GM19463 (cell line): ENCODE results near the gene FJX1.

ENCODE experiments used
- ATAC-seq: cut with Tn5 transposase; IDR thresholded peaks from one replicate; pipeline ENCODE4 v1.9.1; 2021; ENCODE audit warnings: mild to moderate bottlenecking, moderate library complexity; ENCODE audit not compliant: unreplicated experiment

The FJX1 gene

DNA sequence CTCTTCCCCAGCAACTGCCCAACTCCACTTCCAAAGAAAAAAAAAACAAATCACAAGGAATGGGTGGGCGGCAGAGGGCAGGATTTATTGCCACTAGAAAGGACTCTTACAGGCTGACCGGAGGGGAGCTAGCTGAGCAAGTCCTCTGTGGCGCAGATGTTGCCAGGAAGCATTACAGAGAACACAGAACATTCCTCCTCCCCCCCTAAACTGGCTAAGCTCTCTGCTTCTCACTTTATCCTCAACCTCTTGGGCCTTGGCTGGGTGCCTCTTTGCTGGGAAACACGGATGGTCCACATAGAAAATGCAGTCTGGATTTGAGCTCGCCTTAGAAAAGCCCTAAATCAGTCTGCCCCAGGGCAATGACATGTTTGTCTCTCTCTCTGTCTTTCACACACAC lies 12.6 kb upstream of the FJX1 start:
- no peak for ATAC-seq

DNA sequence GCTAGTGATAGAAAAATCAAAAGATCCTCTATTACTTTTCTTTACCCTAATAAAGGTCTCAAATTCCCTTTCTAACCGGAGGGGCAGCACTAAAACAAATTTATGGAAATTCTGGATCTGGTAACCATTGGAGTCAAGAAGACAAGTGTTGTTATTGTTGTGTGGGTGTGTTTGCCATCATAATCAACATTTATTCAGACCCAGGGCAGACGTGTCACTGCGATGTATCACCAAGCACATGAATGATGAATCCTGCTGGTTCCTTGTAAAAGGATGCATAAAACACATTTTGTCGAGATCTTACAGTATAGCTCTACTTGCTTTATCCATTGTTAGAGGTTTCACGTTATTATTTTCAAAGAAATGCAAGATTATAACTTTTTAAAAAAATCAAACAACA lies 12.1 kb upstream of the FJX1 start:
- ATAC-seq = no peak

DNA sequence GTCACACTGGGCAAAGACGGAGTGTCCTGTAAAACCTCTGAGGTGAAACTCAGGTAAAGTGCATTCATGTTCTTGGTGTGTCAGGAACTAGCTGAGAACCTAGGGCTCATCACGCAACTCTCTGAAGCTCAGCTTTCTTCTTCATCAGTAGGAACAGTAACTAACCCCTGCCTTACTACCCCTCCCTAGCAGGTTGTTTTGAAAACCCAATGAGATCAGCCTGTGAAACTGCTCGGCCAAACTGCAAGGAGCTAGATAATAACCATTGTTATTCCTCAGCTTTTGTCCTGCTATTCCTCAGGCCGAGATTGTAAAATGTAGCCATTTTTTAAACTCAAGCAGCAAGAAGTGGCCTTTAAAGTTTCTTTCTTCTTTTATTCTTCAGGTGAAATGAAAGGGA lies 9.8 kb upstream of the FJX1 start:
- no peak for ATAC-seq

DNA sequence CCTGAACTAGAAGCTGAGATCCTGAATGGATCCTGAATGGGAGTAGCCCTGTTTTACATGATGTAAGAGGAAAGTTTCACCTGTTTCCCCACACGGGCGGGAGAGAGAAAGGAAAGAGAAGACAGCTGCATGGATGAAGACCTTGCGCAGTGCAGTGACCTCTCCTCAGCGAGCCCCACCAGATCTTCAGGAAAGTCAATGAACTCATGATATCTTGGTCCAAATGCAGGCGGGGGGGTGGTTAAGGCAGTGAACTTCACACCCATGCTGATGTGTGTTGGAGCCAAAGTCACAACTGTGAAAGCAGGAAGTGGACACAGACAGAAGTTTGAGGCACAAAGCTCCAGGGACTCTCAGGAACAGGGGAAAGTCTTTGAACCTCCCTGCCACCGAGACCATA lies 8.6 kb upstream of the FJX1 start:
- no peak for ATAC-seq

DNA sequence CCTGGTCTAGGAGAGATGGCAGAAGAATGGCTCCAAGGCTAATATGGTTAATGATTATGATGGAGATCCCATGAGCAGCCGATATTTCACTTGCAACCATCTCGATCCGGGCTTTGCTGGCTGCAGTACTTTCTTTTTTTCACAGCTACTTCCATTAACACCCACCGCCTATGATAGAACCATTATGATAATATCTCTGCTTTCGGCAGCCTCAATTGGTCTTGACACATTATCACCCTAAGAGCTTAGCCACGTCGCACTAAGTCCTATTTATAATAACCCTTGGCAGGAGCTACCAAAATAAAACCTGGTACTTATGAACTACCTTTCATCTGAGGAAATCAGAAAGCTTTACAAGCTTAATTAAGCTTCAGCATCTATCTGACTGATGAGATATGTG lies 7.6 kb upstream of the FJX1 start:
- ATAC-seq = no peak

DNA sequence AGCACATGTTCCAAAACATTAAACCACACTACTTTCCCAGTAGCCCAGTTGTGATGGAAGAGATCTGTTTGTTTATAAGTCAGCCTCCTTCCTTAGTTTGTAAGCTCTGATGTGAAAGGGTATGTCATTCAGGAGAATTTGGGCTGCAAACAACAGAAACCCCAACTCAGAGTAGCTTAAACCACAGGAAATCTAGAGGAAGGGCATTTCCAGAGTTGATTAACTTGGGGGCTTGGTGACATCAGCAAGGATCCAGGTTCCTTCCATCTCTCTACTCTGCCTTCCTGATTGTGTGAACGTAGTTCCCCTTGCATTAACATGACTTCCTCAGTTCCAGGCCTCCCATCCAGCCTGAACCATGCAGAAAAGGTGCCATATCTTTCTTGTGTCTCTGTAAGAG lies 6.5 kb upstream of the FJX1 start:
- no peak for ATAC-seq

DNA sequence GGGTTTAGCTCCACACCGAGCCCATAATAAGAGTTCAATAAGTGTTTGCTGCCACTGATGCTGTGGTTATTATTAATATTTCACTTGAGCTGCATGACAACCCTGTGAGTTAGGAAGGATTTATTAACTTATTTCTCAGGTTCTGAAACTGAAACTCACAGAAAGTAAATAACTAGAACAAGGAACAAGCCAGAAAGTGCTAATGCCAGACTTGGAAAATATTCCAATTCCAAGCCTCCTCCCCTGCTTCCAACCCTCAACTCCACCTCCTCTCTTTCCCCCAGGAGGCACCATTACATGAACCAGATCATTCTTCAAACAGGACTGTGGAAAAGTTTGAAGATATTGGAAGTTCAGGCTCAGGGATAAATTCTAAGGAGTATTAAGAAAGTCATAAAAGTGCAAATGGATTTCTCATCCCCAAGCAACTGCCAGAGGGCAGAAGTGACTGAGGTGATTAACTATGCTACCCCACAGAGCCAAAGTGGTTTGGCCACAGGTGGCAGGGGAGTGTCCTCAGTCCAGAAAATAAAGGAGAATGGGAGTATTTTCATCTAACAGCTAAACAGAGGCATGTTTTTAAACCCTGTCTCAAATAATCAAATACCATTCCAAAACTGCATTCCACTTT lies 3.2 kb upstream of the FJX1 start:
- ATAC-seq = no peak

DNA sequence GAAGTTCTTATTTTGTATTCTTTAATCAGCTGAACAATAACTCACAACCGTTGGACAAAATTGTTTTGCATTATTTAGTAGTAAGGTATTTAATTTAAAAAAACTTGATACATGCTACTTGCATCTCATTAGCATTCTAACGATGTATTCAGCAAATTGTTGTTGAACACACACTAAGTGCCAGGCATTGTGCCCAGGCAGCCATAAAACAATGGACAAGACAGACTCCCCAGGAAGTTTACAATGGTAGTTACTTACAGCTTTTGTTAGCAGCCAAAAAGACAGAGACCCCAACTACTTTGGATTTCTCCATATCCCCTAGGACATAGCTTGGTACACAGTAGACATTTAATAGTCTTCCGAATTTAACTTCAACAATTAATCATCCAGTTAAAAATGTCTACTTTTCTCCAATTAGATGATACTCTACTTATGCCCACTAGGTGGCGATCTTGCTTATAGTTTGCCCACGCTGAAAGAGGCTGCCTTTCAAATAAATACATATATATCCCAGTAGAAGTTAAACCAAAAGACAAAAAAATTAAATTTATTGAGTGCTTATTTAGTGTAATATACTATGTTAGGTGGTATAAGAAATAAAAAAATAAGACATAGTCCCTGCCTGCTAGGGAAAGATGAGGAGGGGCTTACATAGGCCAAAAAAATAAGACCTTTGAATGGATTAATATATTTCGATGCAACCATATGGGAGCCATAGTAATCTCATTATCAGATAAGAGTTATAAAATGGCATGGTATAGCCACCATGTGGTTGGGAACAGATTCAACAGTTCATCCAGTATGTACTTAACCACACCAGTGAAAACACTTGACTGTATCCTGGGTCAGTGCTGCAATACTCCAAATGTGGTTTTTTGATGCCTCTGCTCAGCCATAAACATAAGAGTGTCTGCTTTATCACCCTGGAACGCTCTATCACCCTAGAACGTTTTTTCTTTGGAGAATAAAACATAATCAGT lies 2.0 kb upstream of the FJX1 start:
- no peak for ATAC-seq

DNA sequence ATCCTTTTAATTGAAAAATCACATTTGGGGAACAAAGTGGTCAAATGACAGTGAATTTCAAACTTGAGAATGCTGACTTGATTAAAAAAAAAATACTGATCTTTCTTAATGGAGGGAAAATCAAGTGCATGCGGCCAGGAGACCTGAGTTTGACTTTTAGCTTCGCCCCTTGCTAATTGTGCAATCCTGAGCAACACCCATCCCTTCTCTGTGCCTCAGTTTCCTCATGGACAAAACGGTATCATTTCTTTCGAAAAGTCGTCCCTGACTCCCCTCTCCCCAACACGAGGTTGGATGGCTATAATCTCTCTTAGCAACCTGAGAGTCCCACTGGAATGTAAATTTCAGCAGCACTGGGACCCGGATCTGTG lies 959 bp upstream of the FJX1 start:
- no peak for ATAC-seq

DNA sequence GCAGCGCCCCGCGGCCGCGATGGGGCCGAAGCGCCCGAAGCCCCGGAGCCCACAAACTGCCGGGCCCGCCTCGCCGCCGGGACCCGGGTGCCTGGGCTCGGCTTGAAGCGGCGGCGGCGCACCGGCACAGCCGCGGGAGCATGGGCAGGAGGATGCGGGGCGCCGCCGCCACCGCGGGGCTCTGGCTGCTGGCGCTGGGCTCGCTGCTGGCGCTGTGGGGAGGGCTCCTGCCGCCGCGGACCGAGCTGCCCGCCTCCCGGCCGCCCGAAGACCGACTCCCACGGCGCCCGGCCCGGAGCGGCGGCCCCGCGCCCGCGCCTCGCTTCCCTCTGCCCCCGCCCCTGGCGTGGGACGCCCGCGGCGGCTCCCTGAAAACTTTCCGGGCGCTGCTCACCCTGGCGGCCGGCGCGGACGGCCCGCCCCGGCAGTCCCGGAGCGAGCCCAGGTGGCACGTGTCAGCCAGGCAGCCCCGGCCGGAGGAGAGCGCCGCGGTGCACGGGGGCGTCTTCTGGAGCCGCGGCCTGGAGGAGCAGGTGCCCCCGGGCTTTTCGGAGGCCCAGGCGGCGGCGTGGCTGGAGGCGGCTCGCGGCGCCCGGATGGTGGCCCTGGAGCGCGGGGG lies 346 bp downstream of the FJX1 start:
- ATAC-seq = peak; percentile 40

DNA sequence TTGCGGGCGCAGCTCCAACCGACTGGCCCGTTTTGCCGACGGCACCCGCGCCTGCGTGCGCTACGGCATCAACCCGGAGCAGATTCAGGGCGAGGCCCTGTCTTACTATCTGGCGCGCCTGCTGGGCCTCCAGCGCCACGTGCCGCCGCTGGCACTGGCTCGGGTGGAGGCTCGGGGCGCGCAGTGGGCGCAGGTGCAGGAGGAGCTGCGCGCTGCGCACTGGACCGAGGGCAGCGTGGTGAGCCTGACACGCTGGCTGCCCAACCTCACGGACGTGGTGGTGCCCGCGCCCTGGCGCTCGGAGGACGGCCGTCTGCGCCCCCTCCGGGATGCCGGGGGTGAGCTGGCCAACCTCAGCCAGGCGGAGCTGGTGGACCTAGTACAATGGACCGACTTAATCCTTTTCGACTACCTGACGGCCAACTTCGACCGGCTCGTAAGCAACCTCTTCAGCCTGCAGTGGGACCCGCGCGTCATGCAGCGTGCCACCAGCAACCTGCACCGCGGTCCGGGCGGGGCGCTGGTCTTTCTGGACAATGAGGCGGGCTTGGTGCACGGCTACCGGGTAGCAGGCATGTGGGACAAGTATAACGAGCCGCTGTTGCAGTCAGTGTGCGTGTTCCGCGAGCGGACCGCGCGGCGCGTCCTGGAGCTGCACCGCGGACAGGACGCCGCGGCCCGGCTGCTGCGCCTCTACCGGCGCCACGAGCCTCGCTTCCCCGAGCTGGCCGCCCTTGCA lies 1.0 kb downstream of the FJX1 start:
- ATAC-seq = peak; percentile 33

DNA sequence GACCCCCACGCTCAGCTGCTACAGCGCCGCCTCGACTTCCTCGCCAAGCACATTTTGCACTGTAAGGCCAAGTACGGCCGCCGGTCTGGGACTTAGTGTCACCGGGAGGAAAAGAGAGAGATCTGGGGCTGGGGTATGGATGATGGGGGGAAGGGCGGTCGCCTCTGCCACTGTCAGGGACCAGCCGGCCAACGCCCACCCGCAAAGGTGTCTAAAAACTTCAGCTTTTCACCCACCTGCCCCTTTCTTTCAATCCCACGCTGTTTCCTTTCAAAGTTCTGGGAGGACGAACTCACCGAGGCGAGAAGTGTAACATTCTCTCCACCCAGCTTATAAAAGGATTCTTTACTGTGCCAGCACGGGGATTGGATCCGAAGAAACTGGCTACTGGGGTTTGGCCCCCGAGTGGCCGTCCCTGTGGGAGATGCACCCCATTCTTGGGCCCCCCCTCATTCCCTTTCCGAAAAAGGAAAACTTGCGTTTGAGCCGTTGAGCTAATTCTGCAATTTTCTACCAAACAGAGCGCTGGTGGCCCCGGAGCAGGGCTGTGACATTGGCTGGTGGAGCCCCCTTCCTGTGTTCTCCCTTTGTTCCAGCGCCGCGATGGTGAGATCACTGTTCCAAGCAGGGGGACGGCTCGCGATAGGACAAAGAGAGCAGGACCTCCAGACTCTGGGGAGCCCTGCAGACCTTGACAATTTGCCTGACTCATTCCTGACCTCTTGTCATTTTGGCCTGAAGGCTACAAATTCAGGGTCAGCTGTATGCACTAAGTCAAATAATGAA lies 1.8 kb downstream of the FJX1 start:
- no peak for ATAC-seq

DNA sequence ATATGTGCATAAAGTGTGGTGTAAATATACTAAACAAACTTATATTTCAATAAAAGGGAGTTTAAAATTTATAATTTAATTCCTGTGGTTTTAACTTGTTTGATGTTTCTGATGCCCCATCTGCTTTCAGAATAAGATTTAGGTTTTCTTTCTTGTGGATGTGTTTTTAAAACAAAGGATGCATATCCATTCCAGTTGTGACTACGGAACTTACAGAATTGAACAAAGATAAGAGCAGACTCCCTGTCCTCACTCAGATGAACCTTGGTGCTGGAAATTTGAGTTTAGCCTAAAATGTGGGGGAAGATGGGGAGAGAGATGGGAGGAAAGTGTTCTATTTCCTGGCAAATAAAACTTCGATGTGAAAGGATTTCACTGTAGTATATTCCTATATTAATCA lies 2.5 kb downstream of the FJX1 start:
- no peak for ATAC-seq

DNA sequence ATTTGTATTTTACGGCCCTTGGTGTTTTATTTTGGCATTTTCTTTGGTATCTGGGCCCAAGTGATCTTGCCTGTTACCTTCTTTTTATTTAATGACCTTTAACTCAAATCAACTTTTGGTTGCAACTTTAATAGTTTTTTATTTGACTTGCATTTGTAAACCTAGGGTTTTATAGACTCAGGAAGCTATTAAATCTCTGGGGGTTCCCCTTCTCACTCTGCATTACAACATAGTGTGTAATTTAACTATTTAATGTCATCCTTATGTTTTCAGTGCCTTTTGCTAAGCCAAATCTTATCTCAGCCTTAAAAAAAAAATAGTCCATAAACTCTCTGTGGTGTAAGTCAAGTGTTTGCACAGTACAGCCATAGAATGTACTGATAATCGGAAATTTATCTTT lies 3.4 kb downstream of the FJX1 start:
- ATAC-seq = no peak

DNA sequence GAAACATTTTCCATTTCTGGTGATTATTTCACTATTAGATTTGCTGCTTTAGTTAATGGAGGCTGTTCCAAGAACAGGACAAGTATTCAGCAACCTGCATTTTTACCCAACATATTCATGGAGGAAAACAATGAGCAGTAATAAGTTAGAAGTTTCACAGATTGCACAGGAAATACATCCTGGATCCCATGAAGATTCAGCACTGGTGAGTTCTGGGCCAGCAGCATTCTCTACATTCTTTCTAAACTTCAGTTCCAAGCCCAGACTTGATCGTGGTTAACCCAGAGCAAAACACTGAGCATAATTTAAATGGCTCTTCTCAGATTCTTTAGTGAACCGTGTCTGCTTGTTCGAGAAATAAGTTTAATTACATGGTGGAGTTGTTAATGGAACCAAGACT lies 3.8 kb downstream of the FJX1 start:
- no peak for ATAC-seq

DNA sequence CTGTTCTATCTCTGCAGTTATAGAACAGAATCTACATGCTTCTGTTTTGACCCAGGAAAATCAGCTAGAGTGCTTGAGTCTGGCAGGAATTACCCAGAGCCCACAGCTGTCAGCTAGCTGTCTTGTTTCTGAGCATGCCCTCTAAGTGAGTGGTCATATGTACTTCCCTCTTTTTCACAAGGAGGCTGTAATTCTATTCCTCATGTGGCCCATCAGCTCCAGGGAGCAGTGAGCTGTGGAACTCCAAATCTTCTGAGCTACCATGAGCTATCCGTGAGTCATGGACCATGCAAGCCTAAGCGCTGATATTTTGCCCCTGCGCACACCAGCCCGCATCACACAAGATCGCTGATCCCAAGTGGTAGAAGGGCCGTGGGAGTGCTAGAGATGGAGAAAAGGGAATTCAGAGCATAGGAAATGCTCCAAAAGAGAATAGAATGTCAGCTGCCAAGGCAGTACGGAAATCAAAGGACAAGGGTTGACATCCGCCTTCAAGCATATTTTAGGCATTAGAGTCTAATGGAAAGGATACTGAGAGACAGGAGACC lies 5.4 kb downstream of the FJX1 start:
- no peak for ATAC-seq

DNA sequence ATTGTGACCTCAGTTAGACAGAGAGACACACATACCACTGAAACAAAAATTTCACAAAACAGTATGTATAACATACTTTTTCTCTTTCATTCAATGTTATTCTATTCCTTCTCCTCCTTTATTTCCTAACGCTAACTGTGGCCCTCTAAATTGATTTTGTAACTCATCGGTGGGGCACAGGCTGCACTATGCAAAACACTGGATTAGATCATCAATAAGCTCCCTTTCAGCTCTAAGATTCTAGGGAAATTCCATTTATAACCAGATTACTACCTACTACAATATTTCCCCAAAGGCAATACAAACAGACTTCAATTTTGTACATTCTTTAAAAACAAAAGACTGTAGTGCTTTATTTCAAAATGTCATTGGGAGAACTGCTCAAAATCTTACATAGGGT lies 6.1 kb downstream of the FJX1 start:
- ATAC-seq = no peak

DNA sequence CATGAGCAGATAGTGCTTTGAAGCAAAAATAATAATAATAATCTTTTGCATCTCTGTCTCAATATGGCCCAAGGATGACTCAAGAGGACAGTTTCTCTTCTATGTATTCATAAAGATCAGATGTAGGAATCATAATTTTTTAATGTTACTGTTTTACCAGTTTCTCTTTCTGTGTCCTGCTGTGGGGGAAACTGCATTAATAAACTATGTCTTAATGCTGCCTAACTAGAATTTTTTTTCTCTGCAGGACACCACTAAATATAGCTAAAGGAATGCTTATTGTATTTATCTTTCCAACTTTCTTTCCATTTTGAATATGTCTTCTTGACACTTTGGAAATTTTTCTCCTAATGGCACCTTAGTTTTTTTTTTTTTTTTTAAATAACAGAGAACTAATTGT lies 6.5 kb downstream of the FJX1 start:
- ATAC-seq = no peak

DNA sequence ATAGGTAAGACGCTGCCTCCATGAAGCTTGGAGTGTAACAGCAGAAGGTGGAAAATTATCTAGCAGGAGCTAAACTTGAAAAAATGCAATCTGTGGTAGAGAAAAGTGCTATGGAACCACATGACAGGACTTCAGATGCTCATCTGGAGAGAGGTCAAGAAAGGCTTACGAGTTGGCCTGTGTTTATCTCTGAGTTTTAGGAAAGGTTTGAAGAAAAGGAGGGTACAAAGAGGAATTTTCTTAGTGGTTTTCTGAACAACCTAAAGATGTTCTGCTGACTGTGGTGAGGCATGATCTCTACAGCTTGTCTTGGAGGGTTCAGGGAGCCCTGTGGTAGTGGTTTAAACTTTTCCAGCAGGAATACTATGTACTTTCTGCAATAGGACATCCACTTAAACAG lies 8.2 kb downstream of the FJX1 start:
- no peak for ATAC-seq

DNA sequence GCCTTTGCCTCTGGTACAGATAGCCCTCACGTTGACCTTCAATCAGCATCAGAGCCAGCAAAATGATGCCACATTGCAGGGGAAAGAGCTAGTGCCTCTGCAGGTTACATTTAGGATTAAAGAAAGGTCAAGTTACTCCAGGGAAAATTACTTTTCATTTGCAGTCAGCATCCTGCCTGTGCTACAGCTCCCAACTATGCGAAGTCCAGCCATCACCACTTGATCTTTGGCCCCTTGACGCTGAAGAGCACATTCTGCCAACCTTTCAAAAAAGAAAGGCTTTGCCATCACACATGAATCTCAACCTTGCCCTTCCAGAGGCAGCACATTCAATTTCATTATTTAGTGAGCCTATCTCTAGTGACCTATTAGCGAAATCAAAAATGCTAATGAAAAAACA lies 11.3 kb downstream of the FJX1 start:
- ATAC-seq = no peak
